Measurements from ENCODE around the gene PARK7.

DNA sequence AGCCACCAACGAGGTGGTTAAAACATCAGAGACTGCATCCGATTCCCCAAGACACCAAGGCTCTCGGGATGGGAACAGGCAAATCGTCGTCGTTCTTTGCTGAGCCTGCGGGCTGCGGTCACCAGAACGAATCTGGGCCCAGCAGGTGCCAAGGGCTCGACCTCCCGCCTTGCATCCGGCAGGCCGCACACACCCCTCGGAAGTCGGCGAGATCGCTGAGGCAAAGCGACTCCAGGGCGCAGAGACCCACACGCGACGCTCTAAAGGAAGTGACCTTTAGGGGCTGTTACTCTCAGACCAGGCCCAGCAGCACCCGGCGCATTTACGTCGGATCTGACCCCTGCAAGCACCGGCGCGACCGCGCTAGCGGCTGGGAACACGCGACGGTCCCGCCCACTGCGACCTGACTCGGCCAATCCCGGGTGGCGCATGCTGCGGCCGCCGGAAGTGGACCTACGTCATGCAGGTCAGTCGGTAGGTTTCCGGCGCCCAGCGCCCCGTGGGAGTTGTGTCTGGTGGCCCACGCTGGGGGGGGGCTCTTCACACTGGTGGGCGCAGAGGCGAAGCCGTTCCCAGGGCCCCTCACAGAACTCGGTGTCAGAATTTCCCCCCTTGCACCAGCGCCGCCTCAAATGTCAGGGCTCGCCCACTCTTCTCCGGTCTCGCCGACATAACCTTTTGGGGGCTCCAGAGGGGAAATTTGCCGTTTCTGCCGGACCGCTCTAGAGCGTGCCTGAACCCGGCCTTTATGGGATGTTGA is 7.5 kb upstream of the PARK7 start:
- TF ChIP-seq, protein P1, sequence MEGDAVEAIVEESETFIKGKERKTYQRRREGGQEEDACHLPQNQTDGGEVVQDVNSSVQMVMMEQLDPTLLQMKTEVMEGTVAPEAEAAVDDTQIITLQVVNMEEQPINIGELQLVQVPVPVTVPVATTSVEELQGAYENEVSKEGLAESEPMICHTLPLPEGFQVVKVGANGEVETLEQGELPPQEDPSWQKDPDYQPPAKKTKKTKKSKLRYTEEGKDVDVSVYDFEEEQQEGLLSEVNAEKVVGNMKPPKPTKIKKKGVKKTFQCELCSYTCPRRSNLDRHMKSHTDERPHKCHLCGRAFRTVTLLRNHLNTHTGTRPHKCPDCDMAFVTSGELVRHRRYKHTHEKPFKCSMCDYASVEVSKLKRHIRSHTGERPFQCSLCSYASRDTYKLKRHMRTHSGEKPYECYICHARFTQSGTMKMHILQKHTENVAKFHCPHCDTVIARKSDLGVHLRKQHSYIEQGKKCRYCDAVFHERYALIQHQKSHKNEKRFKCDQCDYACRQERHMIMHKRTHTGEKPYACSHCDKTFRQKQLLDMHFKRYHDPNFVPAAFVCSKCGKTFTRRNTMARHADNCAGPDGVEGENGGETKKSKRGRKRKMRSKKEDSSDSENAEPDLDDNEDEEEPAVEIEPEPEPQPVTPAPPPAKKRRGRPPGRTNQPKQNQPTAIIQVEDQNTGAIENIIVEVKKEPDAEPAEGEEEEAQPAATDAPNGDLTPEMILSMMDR (IDR thresholded peaks at IDR 0.05; ENCODE audit: low read depth, low read length, poor library complexity, severe bottlenecking), result no peak
- TF ChIP-seq EZH2phosphoT487 (IDR thresholded peaks at IDR 0.05; ENCODE audit: borderline replicate concordance, low read length), result no peak

Data from DOHH2 (cell line).